ENCODE results near the gene POLR1A. TPM values are rescaled to one million over a fixed set of nuclear protein-coding genes. Genes with fewer than 3 reads are reported as not detected.

POLR1A gene
- total RNA-seq, 2 donors from 2014 or later = 30.3 to 62.0 TPM

DNA sequence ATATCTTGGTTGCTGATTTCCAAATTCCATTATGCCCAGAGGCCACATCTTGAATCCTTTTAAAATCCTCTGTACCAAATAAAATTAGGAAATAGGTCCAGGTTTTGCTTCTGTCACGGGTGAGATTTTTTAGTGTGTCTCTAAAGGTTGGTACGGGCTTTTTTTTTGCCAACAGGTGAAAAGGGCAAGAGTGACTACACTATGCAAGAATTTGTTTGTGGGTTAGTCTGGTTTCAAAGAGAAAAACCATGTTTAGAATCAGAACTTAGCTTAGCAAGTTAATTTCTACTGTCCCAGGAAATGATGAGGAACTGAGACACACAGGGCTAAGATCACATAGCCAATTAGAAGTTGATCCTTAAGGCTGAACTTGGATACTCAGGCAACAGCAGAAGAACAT, 41.7 kb downstream of the POLR1A start:
- H3K27ac Mint-ChIP-seq = no peak overlapping the region
- peaks cover 4% of the 10 kb centered on the region for H3K4me1 Mint-ChIP-seq
- no peak for ATAC-seq (replicated peaks)
- H3K36me3 Mint-ChIP-seq (ENCODE audit: low read depth) = peaks cover 100% of the 10 kb centered on the region
- no peak overlapping the region for H3K4me3 Mint-ChIP-seq
- no peaks in the 10 kb centered on the region for H3K9me3 Mint-ChIP-seq
- H3K27me3 Mint-ChIP-seq = no peaks in the 10 kb centered on the region

DNA sequence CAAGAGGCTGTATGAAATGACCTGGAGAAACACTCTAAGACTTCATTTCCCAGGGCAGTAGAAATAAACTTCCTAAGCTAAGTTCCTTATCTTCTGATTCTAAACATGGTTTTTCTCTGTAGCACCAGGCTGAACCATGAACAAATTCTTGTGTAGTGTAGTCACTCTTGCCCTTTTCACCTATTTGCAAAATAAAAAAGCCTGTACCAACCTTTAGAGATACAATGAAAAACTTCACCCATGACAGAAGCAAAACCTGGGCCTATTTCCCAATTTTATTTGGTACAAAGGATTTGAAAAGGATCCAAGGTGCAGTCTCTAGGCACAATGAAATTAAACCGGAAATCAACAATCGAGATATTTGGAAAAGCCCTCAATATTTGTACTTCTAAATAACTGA, 43.6 kb downstream of the POLR1A start:
- Mint-ChIP-seq H3K36me3 (ENCODE audit: low read depth) (peaks cover 90% of the 10 kb centered on the region), H3K4me3 (no peak overlapping the region), H3K27me3 (no peaks in the 10 kb centered on the region), H3K27ac (no peak overlapping the region), H3K4me1 (peaks cover 5% of the 10 kb centered on the region), H3K9me3 (no peaks in the 10 kb centered on the region)
- no peak for ATAC-seq (replicated peaks)

DNA sequence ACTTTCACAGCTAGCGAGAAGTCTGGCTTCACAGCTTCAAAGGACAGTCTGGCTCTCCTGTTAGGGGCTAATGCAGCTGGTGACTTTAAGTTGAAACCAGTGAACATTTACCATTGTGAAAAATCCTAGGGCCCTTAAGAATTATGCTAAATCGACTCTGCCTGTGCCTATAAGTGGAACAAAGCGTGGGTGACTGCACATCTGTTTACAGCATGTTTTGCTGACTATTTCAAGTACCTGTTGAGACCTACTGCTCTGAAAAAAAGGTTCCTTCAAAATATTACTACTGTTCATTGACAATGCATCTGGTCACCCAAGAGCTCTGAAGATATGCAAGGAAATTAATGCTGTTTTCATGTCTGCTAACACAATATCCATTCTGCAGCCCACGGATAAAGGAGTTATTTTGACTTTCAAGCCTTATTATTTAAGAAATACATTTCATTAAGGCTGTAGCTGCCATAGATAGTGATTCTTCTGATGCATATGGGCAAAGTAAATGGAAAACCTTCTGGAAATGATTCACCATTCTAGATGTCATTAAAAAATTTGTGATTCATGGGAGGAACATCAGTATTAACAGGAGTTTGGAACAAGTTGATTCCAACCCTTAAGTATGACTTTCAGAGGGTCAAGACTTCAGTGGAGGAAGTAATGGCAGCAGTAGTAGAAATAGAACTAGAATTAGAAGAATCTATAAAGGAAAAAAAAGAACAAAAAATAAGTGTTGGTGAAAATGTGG, 48.9 kb downstream of the POLR1A start:
- peaks cover 88% of the 10 kb centered on the region for H3K36me3 Mint-ChIP-seq (ENCODE audit: low read depth)
- no peak overlapping the region for H3K4me3 Mint-ChIP-seq
- no peak overlapping the region for H3K27ac Mint-ChIP-seq
- ATAC-seq (replicated peaks) = no peak
- no peaks in the 10 kb centered on the region for H3K9me3 Mint-ChIP-seq
- peaks cover 5% of the 10 kb centered on the region for H3K4me1 Mint-ChIP-seq
- H3K27me3 Mint-ChIP-seq = no peaks in the 10 kb centered on the region

DNA sequence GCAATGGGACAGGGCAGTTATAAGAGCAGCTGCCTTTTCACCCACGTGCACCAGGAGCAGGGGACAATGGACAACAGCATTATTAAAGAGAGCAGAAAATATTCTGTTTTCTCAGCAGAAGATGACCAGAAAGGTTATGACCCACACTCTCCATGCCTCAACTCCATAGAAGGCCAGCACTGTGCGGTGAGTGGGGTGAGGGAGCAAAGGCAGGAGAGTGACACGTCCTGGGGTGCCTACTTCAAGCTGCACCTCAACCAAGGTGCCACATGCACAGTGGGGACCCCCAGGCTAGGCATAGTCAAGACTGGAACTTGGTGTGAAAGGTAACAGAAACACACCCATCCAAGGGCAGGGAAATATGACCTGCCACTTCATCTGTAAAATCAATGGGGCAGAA, 50.4 kb downstream of the POLR1A start:
- Mint-ChIP-seq H3K27me3 (no peaks in the 10 kb centered on the region), H3K4me1 (peaks cover 5% of the 10 kb centered on the region), H3K27ac (no peak overlapping the region), H3K9me3 (no peaks in the 10 kb centered on the region), H3K36me3 (ENCODE audit: low read depth) (peaks cover 86% of the 10 kb centered on the region), H3K4me3 (no peak overlapping the region)
- no peak for ATAC-seq (replicated peaks)

DNA sequence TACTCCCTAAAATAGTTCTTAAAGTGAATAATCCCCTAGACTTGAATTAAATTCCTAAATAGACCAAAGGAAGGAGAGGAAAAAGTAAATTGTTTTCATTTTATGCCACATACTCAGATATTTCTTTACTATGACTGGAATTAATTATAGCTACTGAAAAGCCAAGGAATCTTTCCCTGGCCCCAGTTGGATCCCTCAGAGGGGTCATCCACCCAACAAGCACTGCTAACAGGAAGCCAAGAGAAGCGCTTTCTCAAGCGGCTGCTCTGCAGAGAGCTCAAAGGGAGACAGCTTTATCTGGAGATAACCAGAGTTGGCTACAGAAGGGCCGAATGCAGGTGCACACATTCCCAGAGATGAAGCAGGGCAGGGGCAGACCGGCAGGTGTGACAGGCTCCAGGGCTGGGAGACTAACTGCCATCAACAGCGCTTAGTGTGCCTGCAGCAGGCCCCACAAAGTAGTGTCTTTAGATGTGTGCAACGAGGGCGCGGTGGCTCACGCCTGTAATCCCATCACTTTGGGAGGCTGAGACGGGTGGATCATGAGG, 51.1 kb downstream of the POLR1A start:
- H3K9me3 Mint-ChIP-seq = no peaks in the 10 kb centered on the region
- H3K27me3 Mint-ChIP-seq = no peaks in the 10 kb centered on the region
- no peak for ATAC-seq (replicated peaks)
- H3K4me1 Mint-ChIP-seq = peaks cover 5% of the 10 kb centered on the region
- peaks cover 86% of the 10 kb centered on the region for H3K36me3 Mint-ChIP-seq (ENCODE audit: low read depth)
- H3K4me3 Mint-ChIP-seq = no peak overlapping the region
- H3K27ac Mint-ChIP-seq = no peak overlapping the region

DNA sequence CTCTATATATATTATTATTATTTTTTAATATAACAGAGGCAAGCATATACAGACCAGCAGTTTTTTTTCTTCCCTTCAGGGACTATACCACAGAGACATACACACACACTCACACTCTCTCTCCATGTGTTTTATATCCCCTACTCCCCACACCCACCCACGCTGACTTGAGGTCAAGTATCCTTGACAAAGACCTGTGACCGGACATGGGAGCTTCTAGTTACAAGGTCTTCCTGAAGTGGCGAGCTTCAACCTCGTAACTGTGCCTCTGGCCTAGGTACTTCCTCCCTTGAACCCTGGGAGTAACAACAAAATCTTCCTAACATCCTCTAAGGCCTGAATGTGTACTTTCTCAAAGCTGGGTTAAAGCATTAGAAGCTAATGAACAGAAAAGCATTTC, 52.5 kb downstream of the POLR1A start:
- no peak overlapping the region for H3K27ac Mint-ChIP-seq
- H3K4me3 Mint-ChIP-seq = no peak overlapping the region
- H3K27me3 Mint-ChIP-seq = no peaks in the 10 kb centered on the region
- H3K4me1 Mint-ChIP-seq = no peaks in the 10 kb centered on the region
- H3K36me3 Mint-ChIP-seq (ENCODE audit: low read depth) = peaks cover 90% of the 10 kb centered on the region
- ATAC-seq (replicated peaks) = no peak
- no peaks in the 10 kb centered on the region for H3K9me3 Mint-ChIP-seq

DNA sequence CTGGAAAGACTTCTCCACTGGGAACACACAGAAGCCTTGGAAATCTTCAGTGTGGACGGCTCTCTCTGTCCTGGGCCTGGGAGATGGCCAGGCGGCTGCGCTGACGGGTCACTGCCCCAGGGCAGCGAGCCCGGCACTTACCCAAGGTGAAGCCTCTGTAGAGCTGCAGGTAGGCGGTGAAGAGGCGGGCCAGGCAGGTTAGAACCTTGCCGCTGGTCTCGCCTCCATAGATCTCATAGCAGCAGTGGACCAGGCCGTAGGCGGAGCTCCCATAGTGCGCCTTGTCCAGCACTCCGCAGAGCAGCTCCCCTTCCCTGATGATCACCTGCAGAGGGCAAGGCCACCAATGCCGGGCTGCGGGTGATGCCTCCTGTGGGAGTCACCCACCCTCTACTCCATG, 53.0 kb downstream of the POLR1A start:
- ATAC-seq (replicated peaks) = no peak
- H3K4me1 Mint-ChIP-seq = no peaks in the 10 kb centered on the region
- H3K9me3 Mint-ChIP-seq = no peaks in the 10 kb centered on the region
- no peak overlapping the region for H3K27ac Mint-ChIP-seq
- H3K36me3 Mint-ChIP-seq (ENCODE audit: low read depth) = peaks cover 91% of the 10 kb centered on the region
- H3K27me3 Mint-ChIP-seq = no peaks in the 10 kb centered on the region
- H3K4me3 Mint-ChIP-seq = no peak overlapping the region

DNA sequence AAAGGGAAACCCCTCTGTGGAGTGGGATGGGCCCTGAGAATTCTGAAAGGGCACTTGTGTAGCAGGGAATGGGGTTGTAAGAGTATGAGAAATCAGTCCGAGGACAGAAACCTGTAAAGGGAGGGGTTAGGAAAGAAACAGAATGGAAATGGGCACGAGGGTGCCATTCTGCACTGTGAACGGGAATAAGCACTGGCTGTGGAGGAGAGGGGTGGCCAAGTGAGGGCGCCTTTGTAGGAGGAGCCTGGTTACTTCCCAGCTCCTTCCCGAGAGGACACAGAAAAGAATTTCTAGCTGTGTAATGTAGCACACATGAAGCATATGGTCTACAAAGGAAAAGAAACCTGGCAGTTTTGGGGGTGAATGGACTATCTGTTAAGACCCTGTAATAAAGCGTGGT, 53.4 kb downstream of the POLR1A start:
- ATAC-seq (replicated peaks) = no peak
- no peaks in the 10 kb centered on the region for H3K27me3 Mint-ChIP-seq
- no peak overlapping the region for H3K4me3 Mint-ChIP-seq
- H3K27ac Mint-ChIP-seq = no peak overlapping the region
- peaks cover 91% of the 10 kb centered on the region for H3K36me3 Mint-ChIP-seq (ENCODE audit: low read depth)
- no peaks in the 10 kb centered on the region for H3K9me3 Mint-ChIP-seq
- H3K4me1 Mint-ChIP-seq = no peaks in the 10 kb centered on the region

DNA sequence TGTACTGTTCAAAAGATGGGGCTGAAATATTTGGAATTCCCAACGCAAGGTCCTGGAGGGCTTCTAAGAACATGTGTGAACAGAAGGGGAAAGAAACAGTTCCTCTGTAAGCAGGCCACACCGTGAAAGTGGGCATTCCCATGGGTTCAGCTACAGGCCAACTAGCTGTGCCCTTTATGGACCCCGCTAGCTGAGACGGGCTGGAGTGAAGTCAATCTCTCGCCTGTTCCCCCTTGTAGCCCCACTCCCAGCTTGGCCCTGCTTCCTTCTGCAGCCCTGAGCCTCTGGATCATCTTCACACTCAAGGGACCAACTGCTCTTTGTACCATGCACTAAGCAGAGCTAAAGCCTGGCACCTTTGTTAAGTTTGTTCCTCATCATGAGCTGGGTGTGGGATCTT, 55.4 kb downstream of the POLR1A start:
- no peak overlapping the region for H3K27ac Mint-ChIP-seq
- H3K36me3 Mint-ChIP-seq (ENCODE audit: low read depth) = peaks cover 91% of the 10 kb centered on the region
- no peaks in the 10 kb centered on the region for H3K4me1 Mint-ChIP-seq
- H3K4me3 Mint-ChIP-seq = no peak overlapping the region
- no peaks in the 10 kb centered on the region for H3K27me3 Mint-ChIP-seq
- no peak for ATAC-seq (replicated peaks)
- H3K9me3 Mint-ChIP-seq = no peaks in the 10 kb centered on the region

DNA sequence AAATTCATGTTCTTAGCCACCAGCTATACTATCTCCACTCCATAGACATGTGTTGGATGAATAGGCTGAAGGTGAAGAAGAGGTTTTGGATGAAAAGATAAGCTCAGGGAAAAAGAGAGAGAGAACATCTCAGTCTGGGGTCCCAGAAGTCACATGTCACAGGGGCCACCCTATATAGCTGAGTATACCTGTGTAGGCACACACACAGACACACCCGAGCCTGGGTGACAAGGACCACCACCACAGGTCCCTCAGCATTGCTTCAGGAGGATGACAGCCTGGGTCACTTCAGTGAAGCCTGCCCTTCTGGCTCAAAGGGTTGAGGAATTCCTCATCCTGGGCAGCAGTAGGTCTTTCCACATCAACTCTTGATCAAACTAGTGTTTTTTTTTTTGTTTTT, 56.2 kb downstream of the POLR1A start:
- ATAC-seq (replicated peaks) = no peak
- Mint-ChIP-seq H3K9me3 (no peaks in the 10 kb centered on the region), H3K27ac (no peak overlapping the region), H3K27me3 (no peaks in the 10 kb centered on the region), H3K36me3 (ENCODE audit: low read depth) (peaks cover 93% of the 10 kb centered on the region), H3K4me3 (no peak overlapping the region), H3K4me1 (no peaks in the 10 kb centered on the region)

DNA sequence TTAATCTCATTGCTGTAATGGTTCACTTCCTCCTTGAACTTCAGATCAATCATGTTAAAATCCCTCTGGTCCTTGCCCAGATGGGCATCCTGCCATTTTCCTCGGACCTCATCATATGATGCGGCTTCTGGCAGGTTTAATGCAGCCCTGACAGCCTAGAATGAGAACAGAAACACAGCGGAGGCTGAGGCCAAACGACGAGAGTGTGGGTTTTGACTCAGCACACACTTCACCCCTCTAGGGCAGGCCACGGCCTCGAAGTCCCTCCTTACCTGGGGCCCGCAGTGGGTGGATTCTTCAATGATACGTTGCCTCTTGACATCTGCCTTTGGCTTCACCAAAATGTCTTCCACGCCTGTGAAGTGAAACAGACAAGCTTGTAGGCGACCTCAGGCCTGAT, 56.8 kb downstream of the POLR1A start:
- Mint-ChIP-seq H3K9me3 (no peaks in the 10 kb centered on the region), H3K36me3 (ENCODE audit: low read depth) (peaks cover 89% of the 10 kb centered on the region), H3K4me3 (no peak overlapping the region), H3K27me3 (no peaks in the 10 kb centered on the region), H3K4me1 (no peaks in the 10 kb centered on the region), H3K27ac (no peak overlapping the region)
- ATAC-seq (replicated peaks) = no peak

DNA sequence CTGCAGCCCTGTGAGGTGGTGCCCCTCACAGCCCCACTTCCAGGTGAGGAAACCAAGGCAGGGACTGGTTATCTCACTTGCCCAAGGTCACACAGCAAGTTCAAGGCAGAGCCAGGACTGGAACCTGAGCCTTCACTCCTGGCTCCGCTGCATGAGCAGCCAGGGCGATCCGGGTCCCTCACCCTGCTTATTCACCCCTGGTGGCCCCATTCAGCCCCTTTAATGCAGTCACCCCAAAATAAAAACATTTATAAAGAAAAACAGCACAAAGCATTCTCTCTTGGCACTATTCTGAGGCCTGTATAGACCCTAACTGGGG, 57.3 kb downstream of the POLR1A start:
- no peak for ATAC-seq (replicated peaks)
- Mint-ChIP-seq H3K9me3 (no peaks in the 10 kb centered on the region), H3K4me3 (no peak overlapping the region), H3K27me3 (no peaks in the 10 kb centered on the region), H3K27ac (no peak overlapping the region), H3K4me1 (peaks cover 1% of the 10 kb centered on the region), H3K36me3 (ENCODE audit: low read depth) (peaks cover 89% of the 10 kb centered on the region)

DNA sequence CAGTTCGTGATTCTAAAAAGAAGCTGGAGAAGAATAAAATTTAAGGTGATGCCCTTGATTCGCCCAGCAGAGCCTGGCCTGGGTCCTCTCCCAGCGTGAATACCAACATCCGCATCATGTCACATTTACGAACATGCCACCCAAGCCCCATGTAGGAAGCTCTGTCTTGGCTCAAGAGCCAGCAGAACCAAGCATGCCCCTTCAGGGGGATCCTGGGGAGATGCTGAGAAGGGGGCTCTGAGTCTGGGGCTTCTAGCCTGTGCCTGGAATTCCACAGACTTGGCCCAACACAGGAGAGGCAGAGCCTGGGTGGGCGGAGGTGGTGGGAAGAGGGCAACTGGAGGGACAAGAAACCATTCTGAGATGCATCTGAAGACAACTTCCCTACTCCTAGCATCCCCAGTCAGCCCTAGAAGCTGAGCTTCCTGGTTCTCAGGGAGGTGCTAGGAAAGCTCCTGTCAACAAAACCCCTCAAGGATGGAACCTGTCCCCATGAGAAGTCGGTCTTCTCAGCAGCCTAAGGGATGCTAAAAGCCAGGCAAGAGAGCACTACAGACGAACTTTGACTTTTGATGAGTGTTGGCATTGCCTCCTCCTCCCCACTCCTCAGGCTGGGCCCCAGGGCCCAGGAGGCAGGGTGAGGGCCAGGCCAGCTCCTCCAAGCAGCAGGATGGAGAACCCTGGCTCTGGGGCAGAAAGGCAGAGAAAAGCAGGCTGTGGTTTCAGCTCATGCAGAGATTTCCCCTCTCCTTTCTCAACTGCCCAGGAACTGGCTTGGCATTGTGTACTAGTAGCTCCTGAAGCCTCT, 57.9 kb downstream of the POLR1A start:
- H3K27ac Mint-ChIP-seq = peak overlapping the region; percentile 0
- H3K4me3 Mint-ChIP-seq = no peak overlapping the region
- peaks cover 7% of the 10 kb centered on the region for H3K4me1 Mint-ChIP-seq
- peaks cover 89% of the 10 kb centered on the region for H3K36me3 Mint-ChIP-seq (ENCODE audit: low read depth)
- no peak for ATAC-seq (replicated peaks)
- H3K9me3 Mint-ChIP-seq = no peaks in the 10 kb centered on the region
- no peaks in the 10 kb centered on the region for H3K27me3 Mint-ChIP-seq

DNA sequence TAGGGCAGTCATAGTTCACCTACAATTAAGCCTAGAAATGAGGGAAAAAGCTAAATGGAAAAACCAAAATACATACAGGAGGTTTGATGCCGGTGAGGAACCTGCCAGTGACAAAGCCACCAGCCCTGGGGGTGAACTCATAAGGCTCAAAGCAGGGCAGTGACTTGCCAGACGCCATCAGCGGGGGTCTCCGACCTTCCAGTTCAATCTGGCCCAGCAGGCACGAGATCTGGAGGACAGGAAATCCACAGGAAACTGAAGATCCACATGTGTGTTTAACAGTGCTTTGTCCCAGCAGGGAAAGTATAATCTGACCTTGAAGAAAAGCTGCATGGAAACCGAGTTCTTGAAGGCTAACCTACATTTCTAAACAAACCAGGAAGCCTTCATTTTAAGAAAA, 60.1 kb downstream of the POLR1A start:
- no peak for ATAC-seq (replicated peaks)
- H3K27ac Mint-ChIP-seq = no peak overlapping the region
- H3K9me3 Mint-ChIP-seq = no peaks in the 10 kb centered on the region
- no peak overlapping the region for H3K4me3 Mint-ChIP-seq
- peaks cover 19% of the 10 kb centered on the region for H3K4me1 Mint-ChIP-seq
- peaks cover 91% of the 10 kb centered on the region for H3K36me3 Mint-ChIP-seq (ENCODE audit: low read depth)
- no peaks in the 10 kb centered on the region for H3K27me3 Mint-ChIP-seq

DNA sequence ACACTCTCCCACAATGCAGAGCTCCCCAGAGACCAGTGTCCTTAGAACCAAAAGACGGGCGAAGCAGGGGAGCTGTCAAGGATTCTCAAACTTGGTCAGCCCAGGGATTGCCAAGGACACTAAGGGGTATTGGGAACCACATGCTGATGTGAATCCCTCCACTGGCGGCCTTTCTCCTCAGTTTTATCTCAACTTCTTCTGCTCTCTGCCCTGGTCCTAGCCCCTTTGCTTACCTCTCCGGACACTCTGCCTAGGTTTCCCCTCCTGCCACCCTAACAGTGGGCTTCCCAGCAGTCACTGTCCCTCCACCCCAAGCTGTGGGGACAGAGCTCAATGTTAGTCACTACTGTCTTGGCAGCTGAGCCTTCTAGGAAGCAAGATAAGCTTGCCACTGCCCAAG, 61.1 kb downstream of the POLR1A start:
- no peak for ATAC-seq (replicated peaks)
- peaks cover 91% of the 10 kb centered on the region for H3K36me3 Mint-ChIP-seq (ENCODE audit: low read depth)
- H3K9me3 Mint-ChIP-seq = no peaks in the 10 kb centered on the region
- H3K4me3 Mint-ChIP-seq = no peak overlapping the region
- peaks cover 26% of the 10 kb centered on the region for H3K4me1 Mint-ChIP-seq
- no peak overlapping the region for H3K27ac Mint-ChIP-seq
- H3K27me3 Mint-ChIP-seq = no peaks in the 10 kb centered on the region

Measured in activated T-helper 17 cell treated with anti-CD3 and anti-CD28 coated beads, Interleukin-2, amount 50 U/mL, for 72 hours (primary cell).